PFSK-1 (cell line): ENCODE data around the gene PLAU.

Experiments
- FOXP2 ChIP-seq: optimal IDR thresholded peaks from 2 replicates; pipeline ENCODE3; 2011; ENCODE audit warnings: borderline replicate concordance, control low read depth, inconsistent platforms; ENCODE audit not compliant: insufficient read depth; ENCODE audit errors: extremely low read length, extremely low read depth
- POLR2AphosphoS5 ChIP-seq: IDR thresholded peaks from 2 replicates; pipeline ENCODE4 v1.6.1; 2012; ENCODE audit warnings: low read depth, mild to moderate bottlenecking, control low read depth, low read length, moderate library complexity
- REST ChIP-seq, 2 experiments: IDR thresholded peaks; 2 replicates each; pipeline versions ENCODE4 v1.6.1 to v1.8.0; 2011 to 2012; ENCODE audit warnings: low read depth in 2 of 2, low read length in 2 of 2, control low read depth in 1 of 2, inconsistent platforms in 1 of 2, mild to moderate bottlenecking in 1 of 2, moderate library complexity in 1 of 2; ENCODE audit not compliant: insufficient read depth in 1 of 2
- SIN3A ChIP-seq: IDR thresholded peaks from 2 replicates; pipeline ENCODE4 v1.6.1; 2012; ENCODE audit warnings: mild to moderate bottlenecking, low read length, moderate library complexity, borderline replicate concordance; ENCODE audit not compliant: insufficient read depth
- TAF1 ChIP-seq: IDR thresholded peaks from 2 replicates; pipeline ENCODE4 v1.6.1; 2012; ENCODE audit warnings: low read length, control low read depth, borderline replicate concordance; ENCODE audit not compliant: insufficient read depth

The PLAU gene

GRCh38 chr10:73906524-73907447, 4.1 kb upstream of the PLAU start:
- no peak; the same call in 1 of the 2 replicates for TF ChIP-seq POLR2AphosphoS5
- TF ChIP-seq REST (IDR thresholded peaks at IDR 0.05; ENCODE audit: insufficient read depth in 1 of 2, low read depth in 2 of 2, low read length in 2 of 2): no peak
- TF ChIP-seq FOXP2: peak; percentile 77
- TF ChIP-seq TAF1: peak; percentile 43; the same call in 1 of the 2 replicates
- TF ChIP-seq SIN3A: peak; percentile 64; the same call in 1 of the 2 replicates

DNA sequence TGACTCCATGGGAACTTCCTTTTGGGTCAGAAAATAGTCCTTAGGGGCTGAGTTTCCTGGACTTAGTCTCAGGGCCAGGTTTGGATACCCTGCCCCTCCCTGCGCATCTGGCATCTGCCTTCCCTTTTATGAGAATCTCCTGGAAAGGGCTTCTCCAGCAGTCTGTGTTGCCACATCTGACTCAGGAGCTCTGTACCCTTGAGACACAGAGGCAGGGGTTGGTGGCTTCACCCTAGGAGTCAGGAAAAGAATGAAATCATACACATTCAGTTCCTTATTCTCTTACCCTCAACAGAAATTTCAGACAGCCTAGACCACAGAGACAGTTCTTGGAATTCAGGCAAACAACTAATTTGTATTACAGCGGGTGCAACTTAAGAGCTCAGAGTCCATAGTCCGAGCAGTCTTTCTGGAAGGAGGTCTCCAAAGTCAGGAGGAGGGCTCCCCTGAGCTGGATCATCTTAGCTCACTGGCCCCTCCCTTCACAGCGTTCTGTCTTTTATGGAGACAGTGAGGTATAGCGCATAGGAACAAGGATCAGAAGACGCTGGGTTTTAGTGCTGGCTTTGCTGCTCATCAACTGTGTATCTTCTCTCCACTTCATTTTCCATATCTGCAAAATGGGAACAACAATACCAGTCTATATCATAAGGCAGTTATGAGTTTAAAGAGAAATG, 3.0 kb upstream of the PLAU start:
- no peak for TF ChIP-seq REST (IDR thresholded peaks at IDR 0.05; ENCODE audit: insufficient read depth in 1 of 2, low read depth in 2 of 2, low read length in 2 of 2)
- TF ChIP-seq FOXP2: no peak
- TF ChIP-seq SIN3A: no peak
- no peak for TF ChIP-seq POLR2AphosphoS5
- TF ChIP-seq TAF1: no peak

DNA sequence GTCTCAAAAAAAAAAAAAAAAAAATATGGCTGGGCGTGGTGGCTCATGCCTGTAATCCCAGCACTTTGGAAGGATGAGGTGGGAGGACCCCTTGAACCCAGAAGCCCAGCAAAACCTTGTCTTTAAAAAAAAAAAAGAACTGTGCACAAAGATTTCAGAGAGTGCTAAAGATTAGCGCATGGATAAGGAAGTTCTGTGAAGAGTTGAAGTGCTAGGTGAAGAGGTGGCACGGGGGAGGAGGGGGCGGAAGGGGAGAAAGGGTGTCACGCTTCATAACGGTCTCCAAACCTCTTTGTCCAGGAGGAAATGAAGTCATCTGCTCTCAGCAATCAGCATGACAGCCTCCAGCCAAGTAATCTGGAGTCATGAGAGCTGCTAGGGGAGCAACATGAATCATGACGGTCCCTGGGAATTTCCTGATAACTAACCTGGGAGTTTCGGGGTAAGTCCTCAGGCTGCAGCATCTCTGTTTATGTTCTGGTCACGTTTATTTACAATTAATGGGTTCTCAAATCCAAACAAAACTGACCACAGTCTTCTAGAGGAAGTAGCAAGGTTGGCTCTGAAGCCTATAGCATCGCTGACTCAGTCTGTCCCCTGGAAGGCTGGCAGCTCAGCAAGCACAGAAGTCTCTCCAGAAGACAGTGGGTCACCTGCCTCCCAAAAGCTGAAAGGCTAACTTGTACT, 1.9 kb upstream of the PLAU start:
- TF ChIP-seq REST (IDR thresholded peaks at IDR 0.05; ENCODE audit: insufficient read depth in 1 of 2, low read depth in 2 of 2, low read length in 2 of 2): no peak
- TF ChIP-seq POLR2AphosphoS5: no peak
- peak; percentile 42 for TF ChIP-seq FOXP2
- no peak for TF ChIP-seq SIN3A
- TF ChIP-seq TAF1: no peak

DNA sequence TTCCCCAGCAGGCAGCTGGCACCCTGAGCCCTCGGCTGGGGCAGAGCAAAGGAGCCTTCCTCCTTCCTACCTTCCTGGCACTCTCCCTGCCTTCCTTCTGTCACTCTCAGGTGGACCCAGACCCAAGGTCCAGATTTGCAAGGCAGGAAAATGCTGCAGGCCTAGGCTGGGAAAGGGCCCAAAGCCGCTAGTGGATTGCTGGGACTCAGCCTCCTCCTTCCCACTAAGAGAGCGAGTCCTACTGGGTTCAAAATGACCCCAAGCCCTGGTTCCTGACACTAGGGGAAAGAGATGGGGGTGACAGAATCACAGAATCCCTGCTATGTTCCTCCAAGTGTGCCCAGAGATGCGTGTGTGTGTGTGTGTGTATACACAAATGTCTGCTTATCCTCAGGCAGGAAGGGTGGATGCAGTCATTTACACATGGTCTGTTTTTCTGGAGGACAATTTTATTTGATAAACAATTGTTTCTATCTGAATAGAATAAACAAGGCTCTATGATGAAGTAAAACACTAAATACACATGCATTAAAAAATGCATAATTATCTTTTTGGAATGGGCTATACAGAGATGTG, 1.3 kb upstream of the PLAU start:
- TF ChIP-seq FOXP2: no peak
- no peak for TF ChIP-seq REST (IDR thresholded peaks at IDR 0.05; ENCODE audit: insufficient read depth in 1 of 2, low read depth in 2 of 2, low read length in 2 of 2)
- TF ChIP-seq SIN3A: no peak
- TF ChIP-seq TAF1: no peak
- TF ChIP-seq POLR2AphosphoS5: no peak
